Effector CD8-positive, alpha-beta T cell (primary cell): ENCODE data around the gene BABAM2.

Experiments used
- DNase-seq: peaks from one replicate; lab custom pipeline; 2025; lab: John Stamatoyannopoulos, UW

The BABAM2 gene

GRCh38 chr2:28030600-28030999 lies 140.1 kb downstream of the BABAM2 start:
- DNase-seq, result no peak

GRCh38 chr2:28032816-28033215 lies 142.3 kb downstream of the BABAM2 start:
- no peak for DNase-seq

GRCh38 chr2:28034696-28035095 lies 144.2 kb downstream of the BABAM2 start:
- no peak for DNase-seq

- no peak for DNase-seq
These were observed 144.7 kb downstream of the BABAM2 start for GRCh38 chr2:28035163-28035690.

GRCh38 chr2:28035816-28036215 lies 145.3 kb downstream of the BABAM2 start:
- DNase-seq, result no peak

- no peak for DNase-seq
These were observed 145.8 kb downstream of the BABAM2 start for GRCh38 chr2:28036307-28036706.

- no peak for DNase-seq
These were observed 148.2 kb downstream of the BABAM2 start for GRCh38 chr2:28038722-28039121.

- no peak for DNase-seq
These were observed 155.3 kb downstream of the BABAM2 start for GRCh38 chr2:28045676-28046351.

- no peak for DNase-seq
These were observed 156.4 kb downstream of the BABAM2 start for GRCh38 chr2:28046921-28047320.

GRCh38 chr2:28047681-28048080 lies 157.2 kb downstream of the BABAM2 start:
- no peak for DNase-seq

GRCh38 chr2:28048341-28048740 lies 157.8 kb downstream of the BABAM2 start:
- no peak for DNase-seq

- DNase-seq, result no peak
These were observed 158.9 kb downstream of the BABAM2 start for GRCh38 chr2:28049416-28049815.

- DNase-seq, result no peak
These were observed 159.4 kb downstream of the BABAM2 start for GRCh38 chr2:28049899-28050298.

GRCh38 chr2:28052691-28053090 lies 162.2 kb downstream of the BABAM2 start:
- no peak for DNase-seq

- no peak for DNase-seq
These were observed 163.1 kb downstream of the BABAM2 start for GRCh38 chr2:28053597-28053996.

GRCh38 chr2:28054916-28055315 lies 164.4 kb downstream of the BABAM2 start:
- no peak for DNase-seq

- no peak for DNase-seq
These were observed 164.9 kb downstream of the BABAM2 start for GRCh38 chr2:28055325-28055970.

- no peak for DNase-seq
These were observed 168.3 kb downstream of the BABAM2 start for GRCh38 chr2:28058791-28059190.

GRCh38 chr2:28062867-28063266 lies 172.3 kb downstream of the BABAM2 start:
- no peak for DNase-seq

GRCh38 chr2:28063492-28063962 lies 173.0 kb downstream of the BABAM2 start:
- no peak for DNase-seq

GRCh38 chr2:28067602-28068001 lies 177.1 kb downstream of the BABAM2 start:
- DNase-seq, result no peak

- DNase-seq, result no peak
These were observed 177.6 kb downstream of the BABAM2 start for GRCh38 chr2:28068088-28068487.

- no peak for DNase-seq
These were observed 178.0 kb downstream of the BABAM2 start for GRCh38 chr2:28068527-28068926.
